ENCODE measurements around the gene SSU72.
"Not testable (repeated sequence)": the region's sequence is repeated elsewhere in the genome, so short reads cannot be mapped to it uniquely, and the experiment has no call there.

Gene SSU72

DNA sequence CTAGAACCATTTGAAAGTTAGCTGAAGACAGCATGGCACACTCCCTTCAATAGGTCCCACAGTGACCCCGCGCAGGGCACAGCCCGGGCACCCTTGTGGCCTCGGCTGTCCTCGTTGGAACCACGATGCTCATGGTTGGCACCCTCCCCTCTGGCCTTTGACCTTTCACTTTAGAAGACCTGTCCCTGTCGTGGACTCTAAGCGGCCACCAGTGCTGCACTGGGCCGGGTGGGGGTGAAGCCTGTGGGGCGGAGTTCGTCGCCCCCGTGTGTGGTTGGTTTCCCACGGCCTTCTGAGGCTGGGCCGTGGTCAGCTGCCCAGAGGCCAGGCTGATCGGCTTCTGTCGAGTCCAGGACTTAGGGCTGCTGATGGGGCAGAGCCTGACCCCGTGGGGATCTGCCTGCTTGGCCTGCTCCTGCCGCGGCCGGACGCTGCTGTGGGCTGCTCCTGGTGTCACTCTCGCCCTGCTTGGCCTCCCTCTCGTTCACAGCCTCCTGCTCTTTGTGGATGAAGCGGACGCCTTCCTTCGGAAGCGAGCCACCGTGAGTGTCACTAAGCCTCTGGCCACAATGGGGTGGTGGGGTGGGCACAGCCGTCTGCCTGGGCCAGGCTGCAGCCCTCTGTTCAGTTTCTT is 49.8 kb downstream of the SSU72 start:
- DNase-seq = not testable (repeated sequence)

DNA sequence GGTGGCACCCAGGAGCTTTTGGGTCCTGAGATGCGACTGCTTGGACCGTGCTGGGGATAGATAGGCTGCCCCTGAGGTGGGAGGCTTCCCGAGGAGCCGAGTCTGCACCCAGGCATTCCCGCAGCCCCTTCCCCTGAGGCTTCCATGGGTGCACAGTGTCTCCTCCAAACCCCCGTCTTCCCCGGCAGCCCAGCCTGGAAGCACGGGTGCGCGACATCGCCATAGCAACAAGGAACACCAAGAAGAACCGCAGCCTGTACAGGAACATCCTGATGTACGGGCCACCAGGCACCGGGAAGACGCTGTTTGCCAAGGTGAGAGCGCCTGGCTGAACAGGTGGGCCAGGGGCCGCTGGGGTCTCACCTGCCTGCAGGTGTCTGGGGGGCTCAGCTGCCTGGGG is 51.0 kb downstream of the SSU72 start:
- DNase-seq = not testable (repeated sequence)

DNA sequence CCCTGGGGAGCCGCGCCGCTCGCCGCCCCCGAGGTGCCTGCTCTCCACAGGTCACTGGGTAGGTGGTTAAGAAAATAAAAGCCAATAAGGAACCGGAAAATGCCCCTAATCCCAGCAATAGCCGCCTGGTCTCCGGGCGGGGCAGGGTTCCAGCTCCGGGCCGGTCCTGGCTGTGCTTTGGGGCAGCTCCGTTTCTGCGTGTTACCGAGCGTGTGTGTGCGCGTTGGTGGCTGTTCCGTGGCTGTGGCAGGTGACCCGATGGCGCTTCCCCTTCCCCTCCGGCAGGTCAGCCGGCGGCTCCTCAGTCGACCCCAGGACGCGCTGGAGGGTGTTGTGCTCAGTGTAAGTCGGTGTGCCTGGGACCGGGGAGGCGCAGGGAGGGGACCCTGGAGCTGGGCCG is 51.4 kb downstream of the SSU72 start:
- DNase-seq = not testable (repeated sequence)

DNA sequence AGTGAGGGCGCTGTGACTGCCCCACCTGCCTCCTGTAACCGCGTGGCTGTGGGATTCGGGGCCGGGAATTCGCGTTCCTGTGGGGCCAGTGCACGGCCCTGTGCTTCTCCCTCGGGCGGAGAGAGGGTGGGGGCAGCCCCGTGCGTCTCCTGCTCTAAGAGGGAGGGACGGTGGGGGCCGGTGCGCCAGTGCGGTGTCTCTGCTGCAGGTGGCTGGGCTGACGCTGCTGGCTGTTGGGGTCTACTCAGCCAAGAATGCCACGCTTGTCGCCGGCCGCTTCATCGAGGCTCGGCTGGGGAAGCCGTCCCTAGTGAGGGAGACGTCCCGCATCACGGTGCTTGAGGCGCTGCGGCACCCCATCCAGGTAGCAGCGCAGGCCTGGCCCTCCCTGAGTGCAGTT is 52.1 kb downstream of the SSU72 start:
- DNase-seq = not testable (repeated sequence)

DNA sequence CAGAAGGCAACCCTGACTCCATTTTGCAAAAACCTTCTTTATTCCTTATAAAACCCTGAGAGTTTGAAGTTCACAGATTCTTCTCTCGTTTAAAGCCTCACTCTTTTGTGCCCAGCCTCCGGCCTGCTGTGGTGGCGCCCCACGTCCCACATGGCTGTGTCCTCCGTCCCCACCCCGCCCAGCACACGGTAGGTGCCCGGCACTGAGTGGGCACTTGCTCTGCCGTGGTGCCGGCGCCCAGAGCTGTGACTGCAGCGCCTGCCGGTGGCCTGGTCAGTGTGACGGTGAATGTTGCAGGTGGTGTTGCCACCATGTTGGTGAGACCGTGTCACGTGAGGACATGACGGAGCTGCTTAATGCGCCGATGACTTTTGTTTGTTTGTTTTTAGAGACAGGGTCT is 53.3 kb downstream of the SSU72 start:
- DNase-seq = no peak

DNA sequence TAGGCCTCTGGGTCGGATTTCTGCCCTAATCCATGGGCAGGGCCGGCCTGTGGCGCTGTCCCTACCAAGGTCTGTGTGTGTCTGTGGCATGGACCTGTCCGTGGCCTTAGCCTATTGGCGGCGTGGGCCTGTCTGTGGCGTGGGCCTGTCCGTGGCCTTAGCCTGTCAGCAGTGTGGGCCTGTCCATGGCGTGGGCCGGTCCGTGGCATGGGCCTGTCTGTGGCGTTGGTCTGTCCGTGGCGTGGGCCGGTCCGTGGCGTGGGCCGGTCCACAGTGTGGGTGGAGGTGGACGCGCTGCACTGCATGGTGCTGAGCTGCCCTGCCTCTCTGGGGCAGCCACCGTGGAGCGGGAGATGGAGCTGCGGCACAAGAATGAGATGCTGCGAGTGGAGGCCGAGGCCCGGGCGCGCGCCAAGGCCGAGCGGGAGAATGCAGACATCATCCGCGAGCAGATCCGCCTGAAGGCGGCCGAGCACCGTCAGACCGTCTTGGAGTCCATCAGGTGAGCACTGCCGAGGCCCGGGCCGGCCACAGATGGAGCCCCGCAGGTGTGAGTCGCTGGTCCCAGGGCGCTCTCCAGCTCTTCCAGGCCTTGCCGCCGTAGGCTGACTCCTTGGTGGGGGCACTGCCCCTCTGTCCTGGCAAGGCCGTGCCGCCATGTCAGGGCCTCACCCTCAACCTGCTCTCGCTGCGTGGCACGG is 54.7 kb downstream of the SSU72 start:
- DNase-seq = not testable (repeated sequence)

DNA sequence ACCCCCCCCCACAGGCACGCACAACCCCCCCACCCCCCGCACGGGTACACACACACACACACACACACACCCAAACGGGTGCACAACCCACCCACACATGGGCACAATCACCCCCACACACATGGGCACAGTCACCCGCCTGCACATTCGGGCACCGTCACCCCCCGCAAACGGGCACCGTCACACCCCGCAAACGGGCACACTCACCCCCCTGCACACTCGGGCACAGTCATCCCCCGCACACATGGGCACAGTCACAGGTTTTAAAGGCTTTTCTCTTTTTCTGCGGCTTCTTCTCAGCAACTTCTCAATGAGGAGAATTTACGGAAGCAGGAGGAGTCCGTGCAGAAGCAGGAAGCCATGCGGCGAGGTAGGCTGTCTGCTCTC is 56.0 kb downstream of the SSU72 start:
- DNase-seq = not testable (repeated sequence)

DNA sequence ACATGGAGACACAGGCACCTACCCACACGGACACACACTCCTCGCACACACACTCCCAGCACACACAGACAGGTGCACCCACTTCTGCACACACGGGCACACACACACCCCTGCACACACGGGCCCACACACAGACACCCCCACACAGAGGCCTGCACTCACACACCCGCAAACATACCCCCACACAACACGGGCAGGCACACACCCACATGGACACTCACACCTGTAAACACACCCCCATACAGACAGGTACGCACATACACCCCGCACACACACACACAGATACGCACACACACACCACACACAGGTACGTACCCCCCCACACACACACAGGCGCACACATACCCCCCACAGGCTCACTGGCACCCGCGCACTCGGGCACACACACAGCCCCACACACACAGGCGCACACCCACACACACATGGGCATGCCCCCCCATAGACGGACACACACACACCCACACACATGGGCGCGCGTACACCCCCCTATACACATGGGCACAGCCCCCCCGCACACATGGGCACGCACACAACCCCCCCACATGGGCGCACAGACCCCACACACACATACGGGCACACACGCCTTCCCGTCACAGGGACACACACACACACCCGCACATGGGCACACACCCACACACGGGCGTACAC is 56.6 kb downstream of the SSU72 start:
- DNase-seq = no peak

DNA sequence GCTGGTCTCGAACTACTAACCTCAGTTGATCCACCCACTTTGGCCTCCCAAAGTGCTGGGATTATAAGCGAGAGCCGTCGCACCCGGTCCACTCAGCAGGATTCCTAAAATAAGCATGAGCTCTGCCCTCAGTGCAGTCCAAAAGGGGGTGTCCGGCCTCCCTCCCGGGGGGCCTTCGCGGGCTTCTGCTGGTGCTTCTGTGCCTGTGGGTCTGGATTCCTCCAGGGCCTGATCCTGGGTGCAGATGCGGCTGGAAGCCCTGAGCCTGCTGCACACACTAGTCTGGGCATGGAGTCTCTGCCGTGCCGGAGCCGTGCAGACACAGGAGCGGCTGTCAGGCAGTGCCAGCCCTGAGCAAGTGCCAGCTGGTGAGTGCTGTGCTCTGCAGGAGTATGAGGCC is 57.7 kb downstream of the SSU72 start:
- not testable (repeated sequence) for DNase-seq

DNA sequence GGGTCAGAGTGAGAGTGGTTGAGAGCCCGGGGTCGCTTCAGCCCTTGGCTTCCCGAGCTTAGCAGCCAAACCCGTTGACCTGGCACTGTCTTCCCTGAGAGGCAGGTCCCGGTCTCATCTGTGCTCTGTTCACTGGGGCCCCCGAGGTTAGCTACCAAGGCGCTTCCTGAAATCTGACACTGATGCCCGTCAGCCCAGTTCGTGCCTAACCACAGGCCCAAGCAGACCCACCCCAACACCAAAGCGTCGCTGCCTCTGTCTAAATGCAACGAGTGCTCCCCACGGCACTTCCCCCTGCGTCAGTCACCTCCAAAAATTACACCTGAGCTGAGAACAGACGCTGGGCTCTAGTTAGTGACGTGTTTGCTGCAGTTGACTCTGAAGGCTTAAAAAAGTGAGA is 60.3 kb downstream of the SSU72 start:
- not testable (repeated sequence) for DNase-seq

DNA sequence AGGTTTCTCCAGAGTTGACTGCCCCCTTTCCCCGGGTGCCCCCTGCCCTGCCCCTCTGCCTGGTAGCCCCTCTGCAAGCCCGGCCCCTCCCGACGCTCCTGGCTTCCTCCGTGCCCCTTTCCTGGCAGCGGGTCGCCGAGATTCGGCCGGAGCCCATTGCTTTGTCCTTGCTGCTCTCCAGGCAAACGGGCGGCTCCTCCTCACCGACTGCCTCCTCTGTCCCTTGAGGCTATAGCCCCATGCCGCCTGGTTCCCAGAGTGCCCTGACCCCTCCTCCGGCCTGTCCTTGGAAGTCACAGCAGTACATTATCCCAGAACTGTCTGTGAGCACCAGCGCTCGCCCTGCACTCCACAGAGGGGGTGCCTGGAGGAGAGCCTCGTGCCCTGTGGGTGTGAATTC is 61.0 kb downstream of the SSU72 start:
- DNase-seq = not testable (repeated sequence)

DNA sequence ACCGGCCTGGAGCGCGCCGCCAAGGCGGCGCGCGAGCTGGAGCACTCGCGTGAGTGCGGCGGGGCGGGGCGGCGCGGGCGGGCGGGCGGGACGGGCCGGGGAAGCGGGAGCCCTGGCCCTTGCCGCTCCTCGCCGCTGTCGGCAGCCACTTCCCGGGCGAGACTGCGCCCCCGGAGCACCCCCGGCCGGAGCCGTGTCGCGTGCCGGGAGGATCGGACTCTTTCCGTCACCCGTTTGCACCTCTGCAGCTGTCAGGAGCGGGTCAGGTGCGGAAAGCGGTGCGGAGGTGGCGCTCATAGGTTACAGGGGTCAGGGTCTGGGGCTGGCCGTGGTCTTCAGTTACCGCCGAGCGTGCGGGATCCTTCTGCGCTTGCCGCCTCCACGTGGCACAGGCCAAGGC is 62.2 kb downstream of the SSU72 start:
- not testable (repeated sequence) for DNase-seq

DNA sequence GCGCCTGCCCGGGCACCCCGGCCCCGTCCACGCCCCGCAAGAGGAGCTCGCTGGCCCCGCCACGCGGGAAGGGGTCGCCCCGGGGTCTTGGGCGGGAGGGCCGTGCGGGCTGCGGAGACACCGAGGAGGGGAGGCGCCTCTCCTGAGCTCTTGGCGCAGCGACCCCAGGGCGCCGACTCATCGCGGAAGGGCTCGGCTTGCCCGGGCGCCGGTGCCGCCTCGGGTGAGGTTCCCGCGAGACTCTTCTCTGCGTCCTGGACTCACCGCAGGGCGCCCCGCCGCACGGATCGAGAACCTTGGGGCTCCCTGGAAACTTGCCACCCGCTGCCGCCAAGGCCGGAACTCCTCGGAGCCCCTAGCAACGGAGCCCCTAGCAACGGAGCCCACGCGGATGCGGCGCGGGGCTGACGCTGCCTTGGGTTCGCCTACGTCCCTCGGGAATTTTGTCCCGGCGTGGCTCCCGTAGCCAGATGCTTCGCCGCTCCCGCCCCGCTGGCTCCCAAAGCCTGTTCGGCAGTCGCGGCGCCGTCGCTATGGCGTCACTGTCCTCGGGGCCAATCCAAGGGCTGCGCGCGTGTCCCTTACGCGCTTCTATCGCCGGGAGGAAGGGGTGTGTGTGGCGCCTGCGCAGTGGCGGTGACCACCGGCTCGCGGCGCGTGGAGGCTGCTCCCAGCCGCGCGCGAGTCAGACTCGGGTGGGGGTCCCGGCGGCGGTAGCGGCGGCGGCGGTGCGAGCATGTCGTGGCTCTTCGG is 63.0 kb downstream of the SSU72 start, which contains the start of gene ATAD3A:
Gene ATAD3A, plus strand, starts transcription at position 630 of the 753 bp plus-strand sequence. Its CDS starts 107 bp downstream, at position 737.
- DNase-seq = peak; percentile 98

DNA sequence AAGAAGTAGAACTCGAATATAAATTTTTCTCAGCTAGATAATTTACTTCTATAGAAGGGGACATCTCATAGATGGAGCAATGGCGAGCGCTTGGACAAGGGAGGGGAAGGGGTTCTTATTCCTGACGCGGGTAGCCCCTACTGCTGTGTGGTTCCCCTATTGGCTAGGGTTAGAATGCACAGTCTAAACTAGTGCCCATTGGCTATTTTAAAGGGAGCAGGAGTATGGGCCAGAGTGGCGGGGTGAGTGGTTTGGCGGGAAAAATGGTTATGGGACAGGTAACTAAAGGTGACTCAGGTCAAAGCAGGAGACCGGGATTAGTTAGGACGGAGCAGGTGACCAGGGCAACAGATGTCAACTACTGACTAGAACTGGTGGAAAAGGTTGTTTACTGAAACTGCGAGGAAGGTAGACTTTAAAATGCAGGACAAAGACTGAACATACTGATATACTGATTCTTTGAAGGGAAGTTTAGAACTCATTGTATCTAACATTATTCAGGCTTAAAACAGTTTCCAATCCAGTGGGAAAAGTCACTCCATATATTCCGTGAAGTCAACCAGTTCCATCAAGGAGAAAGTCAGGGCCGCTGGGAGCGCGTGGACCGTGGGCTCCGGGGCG is 63.6 kb downstream of the SSU72 start:
- peak; percentile 75 for DNase-seq

DNA sequence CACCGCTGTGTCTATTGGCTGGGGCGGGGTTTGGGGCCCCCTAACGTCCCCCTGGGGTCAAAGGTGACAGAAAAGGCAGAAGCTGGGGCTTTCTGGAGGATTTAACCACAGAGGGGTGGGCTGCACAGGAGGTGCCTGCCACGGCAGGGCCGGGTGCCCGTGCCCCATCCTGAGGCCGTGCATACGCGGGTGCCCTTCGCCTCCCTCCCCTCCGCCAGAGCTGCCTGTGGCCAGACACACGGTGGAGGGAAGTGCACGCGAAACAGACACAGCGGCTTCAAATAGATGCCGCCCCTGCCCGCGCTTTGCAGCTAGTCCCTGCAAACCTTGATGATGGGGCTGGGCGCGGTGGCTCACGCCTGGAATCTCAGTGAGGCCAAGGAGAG is 65.2 kb downstream of the SSU72 start:
- not testable (repeated sequence) for DNase-seq

DNA sequence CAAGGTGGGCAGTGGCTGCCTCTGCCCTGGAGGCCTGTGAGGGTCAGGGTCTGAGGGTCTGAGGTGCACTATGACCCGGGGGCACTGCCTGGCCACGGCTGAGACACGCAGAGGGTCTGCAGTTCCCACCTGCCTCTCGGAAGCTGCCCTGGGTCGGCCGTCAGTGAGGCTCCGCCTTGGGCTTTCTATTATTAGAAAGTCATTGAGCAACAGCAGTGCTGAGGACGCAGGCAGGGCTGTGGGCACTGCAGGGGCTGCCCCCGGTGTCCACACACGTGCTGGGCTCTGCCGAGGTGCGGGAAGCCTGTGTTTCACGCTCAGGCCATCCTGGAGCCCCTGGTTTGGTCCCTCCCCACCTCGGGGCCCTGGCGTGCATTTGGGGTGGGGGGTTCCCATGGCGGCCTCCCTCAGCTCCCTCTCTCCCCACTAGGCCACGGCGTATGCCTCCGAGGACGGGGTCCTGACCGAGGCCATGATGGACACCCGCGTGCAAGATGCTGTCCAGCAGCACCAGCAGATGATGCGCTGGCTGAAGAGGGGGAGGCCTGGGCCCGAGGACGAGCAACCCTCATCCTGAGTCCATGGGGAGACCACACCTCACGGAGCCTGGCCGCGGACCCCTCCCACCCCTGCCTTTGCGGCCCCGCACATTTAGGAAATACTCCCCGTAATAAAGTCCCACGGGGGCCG is 65.7 kb downstream of the SSU72 start:
- DNase-seq = not testable (repeated sequence)

DNA sequence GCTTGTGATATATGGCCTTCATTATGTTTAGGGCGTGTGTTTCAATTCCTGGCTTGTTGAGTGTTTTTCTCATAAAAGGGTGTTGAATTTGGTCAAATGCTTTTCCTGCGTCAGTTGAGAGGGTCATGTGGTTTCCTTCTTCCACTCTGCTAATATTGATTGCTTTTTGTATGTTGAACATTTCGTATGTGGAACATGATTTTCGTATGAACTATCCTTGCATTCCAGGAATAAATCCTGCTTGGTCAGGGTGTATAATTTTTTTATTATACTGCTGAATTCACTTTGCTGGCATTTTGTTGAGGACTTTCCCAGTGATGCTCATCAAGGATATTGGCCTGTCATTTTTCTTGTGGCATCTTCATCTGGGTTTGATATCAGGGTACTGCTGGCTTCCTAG is 67.4 kb downstream of the SSU72 start:
- no peak for DNase-seq

DNA sequence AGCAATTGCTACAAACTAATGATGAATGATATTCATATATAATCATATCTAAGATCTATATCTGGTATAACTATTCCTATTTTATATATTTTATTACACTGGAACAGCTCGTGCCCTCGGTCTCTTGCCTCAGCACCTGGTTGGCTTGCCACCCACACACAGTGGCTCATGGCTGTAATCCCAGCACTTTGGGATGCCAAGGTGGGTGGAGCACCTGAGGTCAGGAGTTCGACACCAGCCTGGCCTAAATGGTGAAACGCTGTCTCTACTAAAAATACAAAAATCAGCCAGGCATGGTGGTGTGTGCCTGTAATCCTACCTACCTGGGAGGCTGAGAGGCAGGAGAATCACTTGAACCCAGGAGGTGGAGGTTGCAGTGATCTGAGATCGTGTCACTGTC is 68.9 kb downstream of the SSU72 start:
- not testable (repeated sequence) for DNase-seq

DNA sequence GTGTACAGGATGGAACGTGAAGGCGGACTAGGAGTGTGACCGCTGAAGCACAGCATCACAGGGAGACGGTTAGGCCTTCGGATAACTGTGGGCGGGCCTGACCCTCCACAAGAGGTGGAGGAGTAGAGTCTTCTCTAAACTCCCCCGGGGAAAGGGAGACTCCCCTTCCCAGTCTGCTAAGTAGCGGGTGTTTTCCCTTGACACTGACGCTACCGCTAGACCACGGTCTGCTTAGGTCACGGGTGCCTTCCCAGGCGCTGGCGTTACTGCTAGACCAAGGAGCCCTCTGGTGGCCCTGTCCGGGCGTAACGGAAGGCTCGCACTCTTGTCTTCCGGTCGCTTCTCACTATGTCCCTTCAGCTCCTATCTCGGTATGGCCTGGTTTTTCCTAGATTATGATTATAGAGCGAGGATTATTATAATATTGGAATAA is 69.3 kb downstream of the SSU72 start:
- peak; percentile 69 for DNase-seq

DNA sequence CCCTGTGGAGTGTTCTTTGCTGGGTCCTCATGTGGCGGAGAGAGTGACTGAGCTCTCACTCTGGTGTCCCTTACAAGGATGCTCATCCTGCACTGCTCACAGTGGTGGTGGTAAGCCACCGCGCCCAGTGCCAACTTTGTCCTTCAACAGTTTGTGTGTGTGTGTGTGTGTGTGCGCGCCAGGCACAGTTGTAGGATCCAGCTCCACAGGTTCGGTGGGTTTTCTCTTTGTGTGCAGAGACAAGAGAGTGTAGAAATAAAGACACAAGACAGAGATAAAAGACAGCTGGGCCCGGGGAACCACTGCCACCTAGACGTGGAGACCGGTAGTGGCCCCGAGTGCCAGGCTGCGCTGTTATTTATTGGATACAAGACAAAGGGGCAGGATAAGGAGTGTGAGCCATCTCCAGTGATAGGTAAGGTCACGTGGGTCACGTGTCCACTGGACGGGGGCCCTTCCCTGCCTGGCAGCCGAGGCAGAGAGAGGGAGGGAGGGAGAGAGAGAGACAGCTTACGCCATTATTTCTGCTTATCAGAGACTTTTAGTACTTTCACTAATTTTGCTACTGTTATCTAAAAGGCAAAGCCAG is 69.8 kb downstream of the SSU72 start:
- peak; percentile 89 for DNase-seq

DNA sequence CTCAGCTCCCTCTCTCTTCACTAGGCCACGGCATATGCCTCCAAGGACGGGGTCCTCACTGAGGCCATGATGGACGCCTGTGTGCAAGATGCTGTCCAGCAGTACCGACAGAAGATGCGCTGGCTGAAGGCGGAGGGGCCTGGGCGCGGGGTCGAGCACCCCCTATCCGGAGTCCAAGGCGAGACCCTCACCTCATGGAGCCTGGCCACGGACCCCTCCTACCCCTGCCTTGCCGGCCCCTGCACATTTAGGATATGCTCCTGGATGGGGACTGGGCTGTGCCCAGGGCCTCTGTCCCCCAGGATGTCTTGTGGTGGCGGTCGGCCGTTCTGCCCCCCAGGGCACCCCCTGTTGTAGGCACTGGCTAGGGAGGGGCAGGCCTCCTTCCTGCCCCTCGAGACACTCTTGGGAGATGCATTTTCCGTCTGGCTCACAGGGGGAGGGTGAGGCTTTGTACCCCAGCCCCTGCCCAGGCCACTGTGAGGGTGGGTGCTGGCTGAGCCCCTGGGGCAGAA is 79.1 kb downstream of the SSU72 start:
- DNase-seq = not testable (repeated sequence)
